Measurements from ENCODE around the gene CLEC4F. TPM values are rescaled to one million over a fixed set of nuclear protein-coding genes. Genes with fewer than 3 reads are reported as not detected.

CLEC4F gene
- total RNA-seq, 1 donor from 2014 or later, result 0.13 TPM

DNA sequence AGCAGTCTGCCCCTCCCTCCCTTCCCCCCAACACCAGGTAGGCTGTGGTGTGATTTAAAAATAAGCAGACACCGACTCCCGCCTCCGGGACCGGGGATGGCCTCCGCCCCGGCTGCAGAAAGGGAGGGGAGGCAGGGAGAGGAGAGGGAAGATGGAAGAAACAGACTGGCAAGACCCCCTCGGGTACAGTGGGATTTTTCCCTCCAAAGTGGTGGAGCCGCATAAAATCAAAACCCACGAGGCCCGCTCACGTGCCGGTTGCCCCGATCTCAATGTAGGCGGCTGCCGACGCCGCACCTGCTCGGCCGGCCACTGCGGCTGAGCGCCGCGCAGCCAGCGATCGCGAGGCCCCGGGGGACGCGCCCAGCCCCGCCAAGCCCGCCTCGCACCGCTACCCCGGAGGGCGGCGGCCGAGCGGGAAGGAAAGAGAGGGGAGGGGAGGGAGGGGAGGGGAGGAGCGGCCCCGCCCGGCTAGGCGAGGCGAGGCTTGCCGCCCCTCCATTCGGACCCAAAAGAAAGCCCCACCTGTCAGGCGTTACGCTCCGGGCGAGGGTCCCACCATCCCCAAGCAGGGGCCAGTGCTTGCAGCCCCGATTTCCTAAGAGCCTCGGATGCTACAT is 53.2 kb downstream of the CLEC4F start:
- DNase-seq (ENCODE audit: low spot score), result no peak
- intact Hi-C loops (cut with DNase I), result no loop called here

DNA sequence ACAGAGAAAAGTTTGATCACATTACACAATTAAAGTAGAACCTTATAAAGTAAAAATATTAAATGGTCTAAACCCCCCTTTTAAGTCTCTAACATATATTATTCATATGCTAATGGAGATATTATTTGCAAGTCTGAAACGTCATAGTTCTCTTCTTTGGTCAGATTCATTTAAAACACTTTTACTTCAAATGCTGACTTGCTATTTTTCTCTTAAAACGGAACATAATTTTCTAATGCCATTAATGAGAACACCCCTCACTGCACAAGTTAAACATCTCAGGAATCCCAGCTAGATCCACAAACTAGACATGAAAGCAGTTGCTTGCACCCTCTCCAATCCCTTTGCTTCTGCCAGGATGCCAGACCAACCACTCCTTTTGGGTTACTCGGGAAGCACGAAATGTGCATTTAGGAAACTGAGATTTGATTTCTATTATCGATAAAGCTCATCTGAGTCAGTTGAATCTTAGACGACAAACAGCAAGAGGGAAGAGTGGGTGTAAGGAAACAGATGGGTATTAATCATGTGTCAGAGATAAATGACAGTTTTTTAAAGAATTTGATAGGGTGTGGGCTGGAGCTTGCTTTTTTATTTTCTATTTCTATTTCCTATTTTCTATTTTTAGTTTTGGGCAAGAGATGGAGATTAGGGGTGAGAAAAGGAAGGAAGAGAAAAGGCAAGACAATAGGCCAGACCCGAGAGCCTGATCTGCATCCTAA is 53.9 kb downstream of the CLEC4F start:
- DNase-seq (ENCODE audit: low spot score), result no peak
- intact Hi-C loops (cut with DNase I), result no loop called here

DNA sequence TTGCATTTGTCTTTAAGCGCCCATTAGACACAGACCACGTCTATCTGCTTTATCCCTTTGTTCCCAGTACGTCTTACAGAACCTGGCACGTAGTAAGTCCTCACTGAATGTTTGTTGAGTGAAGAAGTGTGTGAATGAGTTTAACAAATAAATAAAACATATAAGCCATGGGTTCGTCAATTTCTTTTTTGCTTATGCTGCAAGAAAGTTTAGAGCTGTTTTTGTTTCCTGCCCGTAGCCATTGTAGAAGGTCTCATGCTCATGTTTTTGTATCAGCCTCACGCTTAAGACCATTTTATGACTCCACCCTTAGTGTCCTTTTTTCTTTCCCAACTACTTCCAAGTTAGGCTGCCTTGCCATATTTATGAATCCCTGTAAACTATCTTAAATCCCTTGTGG is 54.9 kb downstream of the CLEC4F start:
- intact Hi-C loops (cut with DNase I), result no loop called here
- no peak for DNase-seq (ENCODE audit: low spot score)

DNA sequence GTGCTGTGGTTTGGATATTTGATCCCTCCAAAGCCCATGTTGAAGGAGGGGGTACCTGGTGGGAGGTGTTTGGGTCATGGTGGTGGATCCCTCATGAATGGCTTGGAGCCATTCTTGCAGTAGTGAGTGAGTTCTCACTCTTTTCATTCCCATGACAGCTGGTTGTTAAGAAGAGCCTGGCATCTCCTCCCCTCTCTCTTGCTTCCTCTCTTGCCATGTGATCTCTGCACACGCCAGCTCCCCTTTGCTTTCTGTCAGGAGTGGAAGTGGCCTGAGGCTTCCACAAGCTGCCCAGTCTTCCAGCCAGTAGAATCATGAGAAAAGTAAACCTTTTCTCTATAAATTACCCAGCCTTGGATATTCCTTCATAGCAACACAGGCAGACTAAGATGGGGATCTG is 61.0 kb downstream of the CLEC4F start:
- intact Hi-C loops (cut with DNase I), result no loop called here
- no peak for DNase-seq (ENCODE audit: low spot score)

Other genes starting within 250 kb of the CLEC4F start
- 1.6 TPM for gene ADD2, start 52.4 kb downstream of the CLEC4F start, total RNA-seq
- not detected for gene FIGLA, start 30.0 kb downstream of the CLEC4F start, total RNA-seq
- 0.16 TPM for gene CD207, start 15.2 kb upstream of the CLEC4F start, total RNA-seq
- gene VAX2, start 80.0 kb upstream of the CLEC4F start, total RNA-seq, result 0.27 TPM
- 0.43 TPM for gene ATP6V1B1, start 115.3 kb upstream of the CLEC4F start, total RNA-seq
- gene ANKRD53, start 158.0 kb upstream of the CLEC4F start, total RNA-seq, result 0.38 TPM
- gene TEX261, start 174.3 kb upstream of the CLEC4F start, total RNA-seq, result 46.1 TPM
- 45.0 TPM for gene NAGK, start 248.0 kb upstream of the CLEC4F start, total RNA-seq